Measurements from ENCODE around the gene CDH12. TPM values are rescaled to one million over a fixed set of nuclear protein-coding genes. Genes with fewer than 3 reads are reported as not detected.
A peak's percentile ranks its signal among the peaks of the same experiment; 100 is the strongest.

The CDH12 gene
- not detected in 2 replicates for total RNA-seq (2013; cell fraction: nucleolus; rRNA removed)
- not detected in 2 replicates for total RNA-seq (2014; rRNA removed)
- total RNA-seq (2014; rRNA removed; fragmentation: Illumina TruSeq; extraction: Trizol), result not detected in 2 replicates
- not detected in 2 replicates for total RNA-seq (2021)
- polyA plus RNA-seq (2011; ENCODE audit: low read depth), result not detected
- polyA plus RNA-seq (2011; rRNA removed), result 0.16 and 0.62 TPM in 2 replicates
- 0.04 and 0.10 TPM in 2 replicates for polyA plus RNA-seq (2011; cell fraction: cytosol; rRNA removed)
- 0.13 and 0.34 TPM in 2 replicates for polyA plus RNA-seq (2011; cell fraction: nucleus; rRNA removed)
- not detected in 2 replicates for polyA plus RNA-seq (2012)
- polyA plus RNA-seq (2014; fragmentation: Illumina TruSeq; extraction: Trizol), result 0.03 TPM in 1 of 2 replicates, not detected in the other
- polyA plus RNA-seq (2014; fragmentation: Nextera tagmentation; extraction: Ambion mirVana), result not detected
- not detected in 2 replicates for polyA plus RNA-seq (2014; rRNA removed)
- polyA plus RNA-seq (2016; fragmentation: Nextera tagmentation; extraction: Ambion mirVana), result not detected
- polyA minus RNA-seq (2011; rRNA and poly(A)+ RNA removed), result 0.51 and 0.57 TPM in 2 replicates
- polyA minus RNA-seq (2011; cell fraction: cytosol; rRNA and poly(A)+ RNA removed), result not detected in 2 replicates
- 1.6 and 1.7 TPM in 2 replicates for polyA minus RNA-seq (2011; cell fraction: nucleus; rRNA and poly(A)+ RNA removed)
- Bru-seq, nascent RNA, result percentile 3 among the genes with signal in this experiment
- percentile 3 among the genes with signal in this experiment for BruChase-seq, experiment 1, labeled RNA remaining after a 6-hour chase
- percentile 3 among the genes with signal in this experiment for BruChase-seq, experiment 2, labeled RNA remaining after a 2-hour chase
- long read RNA-seq, experiment 1, result 0 reads
- long read RNA-seq, experiment 2, partial matches to known transcripts, result 0 of 6 reads
- long read RNA-seq, experiment 2, other reads (novel, unspliced or antisense), result 6 of 6 reads

DNA sequence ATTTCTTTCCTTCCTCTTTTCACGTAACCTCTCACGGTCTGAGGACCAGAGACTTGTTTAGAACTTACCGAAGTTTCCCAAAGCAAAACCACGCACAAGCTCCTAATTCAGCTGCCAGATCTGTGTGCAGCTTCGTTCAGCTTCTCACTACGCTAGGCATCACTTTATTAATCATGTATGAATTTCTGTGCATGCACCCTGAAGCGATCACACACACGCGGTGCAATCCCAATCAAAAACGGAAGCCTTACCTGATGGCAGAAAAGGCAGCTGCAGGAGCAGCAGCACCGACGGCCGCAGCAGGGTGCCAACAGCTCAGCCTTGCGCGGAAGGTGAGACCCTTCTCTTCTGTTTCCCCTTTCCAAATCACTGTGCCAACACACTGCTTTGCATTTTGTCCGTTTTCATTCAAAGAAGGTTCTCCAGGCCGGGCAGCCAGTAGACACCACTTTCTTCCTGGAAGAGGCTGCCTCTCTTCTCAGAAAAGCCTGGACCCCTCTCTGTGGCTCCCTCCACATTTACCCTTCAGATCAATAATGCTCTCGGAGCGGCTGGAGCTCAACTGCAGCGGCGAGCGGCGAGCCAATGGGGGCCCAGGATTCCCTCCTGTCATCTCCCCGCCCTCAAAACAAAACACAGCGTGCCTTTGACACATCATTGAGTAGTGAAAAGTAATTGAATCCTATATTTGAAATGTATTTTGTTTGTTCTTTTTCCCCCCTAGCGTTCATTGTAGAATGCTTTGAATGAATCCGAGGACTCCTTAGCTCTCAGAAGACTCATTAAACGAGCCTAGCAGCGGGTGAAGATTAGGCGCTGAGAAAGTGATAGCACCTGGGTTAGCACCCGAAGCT, at the start of gene CDH12:
TSS of gene CDH12 (minus strand) at position 538 of the 854 bp plus-strand sequence.
- FAIRE-seq (no peak), DNase-seq (ENCODE audit: low read depth, low spot score) (no peak), ATAC-seq (peak; percentile 79)
- POLR2A ChIA-PET, result no interaction called here
- intact Hi-C loops (cut with micrococcal nuclease; ENCODE audit: unreplicated experiment) (no loop called here), in situ Hi-C loops (cut with MboI) (no loop called here)
- RAD21 ChIA-PET (ENCODE audit: unreplicated experiment), result interaction anchor here (0.7 kb wide), 1 partner anchor 549 kb away, joined by 3 read pairs; no protein-coding TSS in a partner anchor
- Histone ChIP-seq H4K20me1 (ENCODE audit: control insufficient read depth, insufficient read depth) (no peaks in the 10 kb centered on the region), H2AFZ (ENCODE audit: control insufficient read depth, low read depth, low read length) (peak within 1 kb of the TSS; percentile 52; the same call in 1 of the 2 replicates), H3K27me3 (replicated peaks in 1 of 2; ENCODE audit: control insufficient read depth in 2 of 2, insufficient read depth in 2 of 2, low read length in 1 of 2) (peaks cover 0 to 5% of the 10 kb centered on the region in 2 experiments; a peak in 1 of 4 replicates), H3K4me3 (no peak within 1 kb of the TSS; the same call in 1 of the 2 replicates), H3K36me3 (ENCODE audit: control insufficient read depth in 2 of 2, insufficient read depth in 2 of 2, low read length in 1 of 2) (no peaks in the 10 kb centered on the region), H3K4me2 (ENCODE audit: control insufficient read depth, insufficient read depth) (peak within 1 kb of the TSS; percentile 66), H3K9me3 (replicated peaks; ENCODE audit: control insufficient read depth, insufficient read depth, low read length) (no peaks in the 10 kb centered on the region), H3K27ac (ENCODE audit: control insufficient read depth, insufficient read depth) (no peak within 1 kb of the TSS), H3K79me2 (ENCODE audit: control insufficient read depth, insufficient read depth, low read length) (no peaks in the 10 kb centered on the region), H3K4me1 (ENCODE audit: control insufficient read depth, insufficient read depth, low read length) (no peaks in the 10 kb centered on the region), H3K9ac (ENCODE audit: control insufficient read depth, insufficient read depth, low read length) (no peak within 1 kb of the TSS)
- CTCF ChIA-PET, result interaction anchor here (1.1 to 1.2 kb wide), 2 partner anchors 19 to 63 kb away, joined by 3 read pairs; no protein-coding TSS in a partner anchor
- BruUV-seq (replicated peaks), result no TSS peak
- SMC1A ChIA-PET (ENCODE audit: uncharacterized antibody, unreplicated experiment), result interaction anchor here (0.8 to 1.4 kb wide), 3 partner anchors 11 to 266 kb away, joined by 3 to 4 read pairs (median 3); no protein-coding TSS in a partner anchor
- no peak for TF ChIP-seq FOXM1 (IDR thresholded peaks at IDR 0.05; ENCODE audit: low read depth, low read length)
- TF ChIP-seq IKZF1 (conservative IDR thresholded peaks at IDR 0.05), result 0 out of 2 replicates have a peak, but pooled peaks have one; percentile 12
- 1% methylated on average over 31 of the region's 31 CpGs for WGBS (ENCODE audit: insufficient coverage, insufficient replicate concordance, low lambda C conversion rate, missing lambda C conversion rate)

Measured in GM12878 (cell line).